WTC11 (cell line): ENCODE measurements around the gene ZDHHC18. TPM values are rescaled to one million over a fixed set of nuclear protein-coding genes. Genes with fewer than 3 reads are reported as not detected.

ENCODE experiments used
- ATAC-seq: fragments of 200-7000 bp; cut with Tn5 transposase; 2 replicates; pipeline ENCODE4 v1.10.0; 2021; ENCODE audit warnings: mild to moderate bottlenecking, moderate library complexity
- CTCF ChIA-PET: fragments of 300-600 bp; sonication (Branson Sonifier 250); formaldehyde crosslinking; loops from one replicate; lab custom pipeline; 2021; ENCODE audit warnings: antibody characterized with exemption; lab: Charles Lee
- POLR2A ChIA-PET: fragments of 350-600 bp; sonication (Branson Sonifier 250); formaldehyde crosslinking; loops from one replicate; lab custom pipeline; 2021; ENCODE audit warnings: antibody characterized with exemption; lab: Charles Lee
- DNase-seq: peaks from one replicate; pipeline ENCODE4 v3.0.0; 2021; ENCODE audit warnings: low spot score
- H3K27ac Mint-ChIP-seq: 2 replicates; pipeline ENCODE4 v1.8.0; 2021; ENCODE audit warnings: mixed read lengths
- H3K27me3 Mint-ChIP-seq: 2 replicates; pipeline ENCODE4 v1.8.0; 2021; ENCODE audit warnings: low read depth, mild to moderate bottlenecking, moderate library complexity, mixed read lengths
- H3K36me3 Mint-ChIP-seq: 2 replicates; pipeline ENCODE4 v1.8.0; 2021; ENCODE audit warnings: mixed read lengths
- H3K4me1 Mint-ChIP-seq: 2 replicates; pipeline ENCODE4 v1.8.0; 2022; ENCODE audit warnings: mixed read lengths
- H3K4me3 Mint-ChIP-seq: 2 replicates; pipeline ENCODE4 v1.8.0; 2021; ENCODE audit warnings: mild to moderate bottlenecking, moderate library complexity, mixed read lengths
- H3K9me3 Mint-ChIP-seq: 2 replicates; pipeline ENCODE4 v1.8.0; 2021; ENCODE audit warnings: mixed read lengths
- AFF4 ChIP-seq: sonication (generic); formaldehyde crosslinking; IDR thresholded peaks from 2 replicates; pipeline ENCODE4 v1.8.1; 2023; ENCODE audit warnings: mild to moderate bottlenecking, missing genetic modification reagents, borderline replicate concordance
- ATF2 ChIP-seq: sonication (generic); formaldehyde crosslinking; IDR thresholded peaks from 2 replicates; pipeline ENCODE4 v1.8.1; 2022; ENCODE audit warnings: low read depth, missing genetic modification reagents, borderline replicate concordance
- CREB1 ChIP-seq: sonication (generic); formaldehyde crosslinking; IDR thresholded peaks from 2 replicates; pipeline ENCODE4 v1.8.0; 2023; ENCODE audit warnings: mild to moderate bottlenecking, missing genetic modification reagents
- ELF4 ChIP-seq: sonication (generic); formaldehyde crosslinking; IDR thresholded peaks from 2 replicates; pipeline ENCODE4 v1.8.1; 2022; ENCODE audit warnings: low read depth, mild to moderate bottlenecking, moderate library complexity, missing genetic modification reagents
- ETV6 ChIP-seq: sonication (generic); formaldehyde crosslinking; IDR thresholded peaks from 2 replicates; pipeline ENCODE4 v1.8.1; 2022; ENCODE audit warnings: mild to moderate bottlenecking, missing genetic modification reagents
- GRHL2 ChIP-seq: fragments of 250-450 bp; sonication (Bioruptor Pico); IDR thresholded peaks from 2 replicates; pipeline ENCODE4 v1.8.0; 2022; ENCODE audit warnings: mild to moderate bottlenecking, moderate library complexity; ENCODE audit not compliant: insufficient replicate concordance, severe bottlenecking
- GTF2I ChIP-seq: fragments of 250-450 bp; sonication (Bioruptor Pico); conservative IDR thresholded peaks from 2 replicates; pipeline ENCODE4 v1.4.0; 2021; ENCODE audit warnings: mild to moderate bottlenecking
- JAZF1 ChIP-seq: fragments of 250-450 bp; sonication (Bioruptor Pico); IDR thresholded peaks from 2 replicates; pipeline ENCODE4 v1.9.0; 2021; ENCODE audit warnings: moderate library complexity, mild to moderate bottlenecking, inconsistent platforms
- JUN ChIP-seq: sonication (generic); formaldehyde crosslinking; IDR thresholded peaks from 2 replicates; pipeline ENCODE4 v1.8.0; 2023; ENCODE audit warnings: mild to moderate bottlenecking, missing genetic modification reagents
- KAT7 ChIP-seq: sonication (generic); formaldehyde crosslinking; IDR thresholded peaks from 2 replicates; pipeline ENCODE4 v1.8.1; 2023; ENCODE audit warnings: missing genetic modification reagents, mild to moderate bottlenecking, borderline replicate concordance
- MXD4 ChIP-seq: fragments of 250-450 bp; sonication (Bioruptor Pico); IDR thresholded peaks from 2 replicates; pipeline ENCODE4 v1.8.0; 2021; ENCODE audit warnings: mild to moderate bottlenecking, moderate library complexity, borderline replicate concordance
- NFYB ChIP-seq: sonication (generic); formaldehyde crosslinking; conservative IDR thresholded peaks from 2 replicates; pipeline ENCODE4 v1.8.0; 2022; ENCODE audit warnings: low read depth, missing genetic modification reagents
- RORB ChIP-seq: fragments of 250-450 bp; sonication (Bioruptor Pico); IDR thresholded peaks from 2 replicates; pipeline ENCODE4 v1.9.0; 2021; ENCODE audit warnings: mild to moderate bottlenecking
- TEAD1 ChIP-seq: sonication (generic); formaldehyde crosslinking; IDR thresholded peaks from 2 replicates; pipeline ENCODE4 v1.8.0; 2022; ENCODE audit warnings: mild to moderate bottlenecking, missing genetic modification reagents
- TP53 ChIP-seq: sonication (generic); formaldehyde crosslinking; IDR thresholded peaks from 2 replicates; pipeline ENCODE4 v1.8.1; 2023; ENCODE audit warnings: mild to moderate bottlenecking, missing genetic modification reagents
- USF2 ChIP-seq: sonication (generic); formaldehyde crosslinking; IDR thresholded peaks from 2 replicates; pipeline ENCODE4 v1.8.1; 2023; ENCODE audit warnings: mild to moderate bottlenecking, missing genetic modification reagents, moderate library complexity
- ZNF232 ChIP-seq: sonication (generic); formaldehyde crosslinking; IDR thresholded peaks from 2 replicates; pipeline ENCODE4 v1.8.0; 2022; ENCODE audit warnings: mild to moderate bottlenecking, missing genetic modification reagents
- ZNF263 ChIP-seq: sonication (generic); formaldehyde crosslinking; IDR thresholded peaks from 2 replicates; pipeline ENCODE4 v1.8.1; 2022; ENCODE audit warnings: low read depth, mild to moderate bottlenecking, moderate library complexity, missing genetic modification reagents
- ZNF396 ChIP-seq: fragments of 250-450 bp; sonication (Bioruptor Pico); IDR thresholded peaks from 2 replicates; pipeline ENCODE4 v1.8.0; 2021; ENCODE audit warnings: mild to moderate bottlenecking, moderate library complexity, borderline replicate concordance
- ZNF423 ChIP-seq: fragments of 250-450 bp; sonication (Bioruptor Pico); IDR thresholded peaks from 2 replicates; pipeline ENCODE4 v2.1.2; 2022; ENCODE audit warnings: mild to moderate bottlenecking, moderate library complexity
- ZNF425 ChIP-seq: fragments of 250-450 bp; sonication (Bioruptor Pico); conservative IDR thresholded peaks from 2 replicates; pipeline ENCODE4 v1.9.0; 2021; ENCODE audit warnings: mild to moderate bottlenecking
- ZSCAN18 ChIP-seq: fragments of 250-450 bp; sonication (Bioruptor Pico); IDR thresholded peaks from 2 replicates; pipeline ENCODE4 v2.1.2; 2022; ENCODE audit warnings: mild to moderate bottlenecking, moderate library complexity
- total RNA-seq: library from RNA; stranded (reverse); gene quantifications from 3 replicates; pipeline ENCODE4 v1.2.3, GENCODE V29; 2021

ZDHHC18 gene
- total RNA-seq, 1 experiment from 2014 or later = 26.5 TPM

GRCh38 chr1:26820784-26821269, 5.7 kb upstream of the ZDHHC18 start:
- ATAC-seq = peak; percentile 80
- DNase-seq = no peak
- no peak overlapping the region for H3K27ac Mint-ChIP-seq
- H3K9me3 Mint-ChIP-seq = peaks cover 13% of the 10 kb centered on the region
- H3K4me3 Mint-ChIP-seq = no peak overlapping the region
- ChIA-PET POLR2A (no interaction called here), CTCF (interaction anchor here (0.6 to 2.0 kb wide), 16 partner anchors 8 to 319 kb away, joined by 3 to 19 read pairs (median 3); no protein-coding TSS in a partner anchor)
- H3K27me3 Mint-ChIP-seq = peaks cover 11% of the 10 kb centered on the region
- H3K36me3 Mint-ChIP-seq = peaks cover 6% of the 10 kb centered on the region
- H3K4me1 Mint-ChIP-seq = peaks cover 12% of the 10 kb centered on the region
- TF ChIP-seq NFYB (no peak), AFF4 (CRISPR knock-in tag) (no peak), JUN (CRISPR knock-in tag) (no peak), MXD4 (CRISPR knock-in tag) (no peak), GTF2I (no peak), ZNF423 (CRISPR knock-in tag) (no peak), KAT7 (no peak), RORB (no peak), ZNF425 (CRISPR knock-in tag) (no peak), ELF4 (no peak), USF2 (no peak), TP53 (CRISPR knock-in tag) (no peak), ZNF396 (CRISPR knock-in tag) (no peak), TEAD1 (CRISPR knock-in tag) (no peak), CREB1 (CRISPR knock-in tag) (no peak)

- Mint-ChIP-seq H3K36me3 (peaks cover 3% of the 10 kb centered on the region), H3K9me3 (peaks cover 8% of the 10 kb centered on the region), H3K4me3 (no peak overlapping the region), H3K27me3 (peaks cover 7% of the 10 kb centered on the region), H3K4me1 (peaks cover 23% of the 10 kb centered on the region), H3K27ac (no peak overlapping the region)
- ATAC-seq (peak; percentile 19; the same call in 1 of the 2 replicates), DNase-seq (no peak)
- ChIA-PET CTCF (interaction anchor here (0.7 to 1.4 kb wide), 8 partner anchors 10 to 931 kb away, joined by 3 to 10 read pairs (median 3); no protein-coding TSS in a partner anchor), POLR2A (interaction anchor here (0.8 kb wide), 1 partner anchor 42 kb away, joined by 3 read pairs; no protein-coding TSS in a partner anchor)
- TF ChIP-seq ZNF232 (CRISPR knock-in tag) (no peak), ATF2 (CRISPR knock-in tag) (no peak), ZNF263 (CRISPR knock-in tag) (no peak), JAZF1 (CRISPR knock-in tag) (no peak), ZSCAN18 (CRISPR knock-in tag) (no peak), GRHL2 (CRISPR knock-in tag) (no peak), ETV6 (CRISPR knock-in tag) (no peak)
These were observed 3.6 kb upstream of the ZDHHC18 start for GRCh38 chr1:26822737-26823395.
